A549 (cell line): ENCODE results near the gene MAP3K1.

Experiments
- EP300 ChIP-seq, 2 experiments: fragments of >200 bp; sonication (Bioruptor Twin); formaldehyde crosslinking; IDR thresholded peaks; 2 replicates in 1 of 2; 3 replicates in 1 of 2; pipeline ENCODE4 v1.6.1; 2016 to 2017
- HOXB5 ChIP-seq: fragments of 250-450 bp; sonication (Bioruptor Pico); IDR thresholded peaks from 2 replicates; pipeline ENCODE4 v1.5.0; 2020; ENCODE audit warnings: mild to moderate bottlenecking, moderate library complexity
- MAZ ChIP-seq: fragments of 150-350 bp; IDR thresholded peaks from 2 replicates; pipeline ENCODE4 v1.6.1; 2014; ENCODE audit warnings: antibody characterized with exemption, low read depth, low read length, borderline replicate concordance
- NPAS2 ChIP-seq: fragments of 250-450 bp; sonication (Bioruptor Pico); IDR thresholded peaks from 2 replicates; pipeline ENCODE4 v1.8.0; 2022; ENCODE audit warnings: mild to moderate bottlenecking, moderate library complexity, borderline replicate concordance
- PHF8 ChIP-seq: fragments of 200-600 bp; sonication (generic); IDR thresholded peaks from 2 replicates; pipeline ENCODE4 v1.6.1; 2016; ENCODE audit warnings: low read depth, mild to moderate bottlenecking, antibody characterized with exemption, moderate library complexity, borderline replicate concordance
- POLR2A ChIP-seq: IDR thresholded peaks from 2 replicates; pipeline ENCODE4 v1.6.1; 2012; ENCODE audit warnings: mild to moderate bottlenecking, low read length
- ZNF302 ChIP-seq: fragments of 250-450 bp; sonication (Bioruptor Pico); IDR thresholded peaks from 2 replicates; pipeline ENCODE4 v1.9.0; 2021; ENCODE audit warnings: inconsistent platforms, mild to moderate bottlenecking, moderate library complexity
- TF ChIP-seq, protein P1 (sequence below): fragments of >200 bp; sonication (Bioruptor Twin); formaldehyde crosslinking; IDR thresholded peaks from 3 replicates; pipeline ENCODE4 v1.5.1; 2016
- TF ChIP-seq, protein P2 (sequence below): fragments of 250-450 bp; sonication (Bioruptor Pico); IDR thresholded peaks from 2 replicates; pipeline ENCODE4 v1.5.0; 2021; ENCODE audit warnings: mild to moderate bottlenecking, moderate library complexity, borderline replicate concordance

DNA sequence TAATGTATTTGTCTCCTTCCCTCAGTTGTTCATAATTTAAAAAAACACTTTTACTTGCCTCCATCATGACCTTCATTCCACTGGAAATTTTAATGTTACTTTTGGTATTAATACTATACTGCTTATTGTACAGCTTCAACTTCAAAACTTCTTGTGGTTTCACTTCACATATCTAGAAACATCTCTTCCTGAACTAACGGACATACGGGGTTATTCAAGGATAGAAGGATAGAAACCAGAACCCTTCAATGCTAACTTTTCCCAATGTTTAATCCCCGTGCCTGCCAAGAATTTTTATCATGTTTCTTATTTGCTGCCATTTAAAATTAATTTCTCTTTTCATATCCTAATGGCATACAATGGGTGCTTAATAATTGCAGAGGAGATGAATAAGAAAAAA is 57.7 kb downstream of the MAP3K1 start:
- TF ChIP-seq, protein P1, sequence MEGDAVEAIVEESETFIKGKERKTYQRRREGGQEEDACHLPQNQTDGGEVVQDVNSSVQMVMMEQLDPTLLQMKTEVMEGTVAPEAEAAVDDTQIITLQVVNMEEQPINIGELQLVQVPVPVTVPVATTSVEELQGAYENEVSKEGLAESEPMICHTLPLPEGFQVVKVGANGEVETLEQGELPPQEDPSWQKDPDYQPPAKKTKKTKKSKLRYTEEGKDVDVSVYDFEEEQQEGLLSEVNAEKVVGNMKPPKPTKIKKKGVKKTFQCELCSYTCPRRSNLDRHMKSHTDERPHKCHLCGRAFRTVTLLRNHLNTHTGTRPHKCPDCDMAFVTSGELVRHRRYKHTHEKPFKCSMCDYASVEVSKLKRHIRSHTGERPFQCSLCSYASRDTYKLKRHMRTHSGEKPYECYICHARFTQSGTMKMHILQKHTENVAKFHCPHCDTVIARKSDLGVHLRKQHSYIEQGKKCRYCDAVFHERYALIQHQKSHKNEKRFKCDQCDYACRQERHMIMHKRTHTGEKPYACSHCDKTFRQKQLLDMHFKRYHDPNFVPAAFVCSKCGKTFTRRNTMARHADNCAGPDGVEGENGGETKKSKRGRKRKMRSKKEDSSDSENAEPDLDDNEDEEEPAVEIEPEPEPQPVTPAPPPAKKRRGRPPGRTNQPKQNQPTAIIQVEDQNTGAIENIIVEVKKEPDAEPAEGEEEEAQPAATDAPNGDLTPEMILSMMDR, result no peak
- TF ChIP-seq POLR2A (no peak), MAZ (no peak), HOXB5 (CRISPR knock-in tag) (no peak), EP300 (IDR thresholded peaks at IDR 0.05) (no peak), ZNF302 (CRISPR knock-in tag) (no peak), NPAS2 (no peak), PHF8 (no peak)
- TF ChIP-seq, protein P2, sequence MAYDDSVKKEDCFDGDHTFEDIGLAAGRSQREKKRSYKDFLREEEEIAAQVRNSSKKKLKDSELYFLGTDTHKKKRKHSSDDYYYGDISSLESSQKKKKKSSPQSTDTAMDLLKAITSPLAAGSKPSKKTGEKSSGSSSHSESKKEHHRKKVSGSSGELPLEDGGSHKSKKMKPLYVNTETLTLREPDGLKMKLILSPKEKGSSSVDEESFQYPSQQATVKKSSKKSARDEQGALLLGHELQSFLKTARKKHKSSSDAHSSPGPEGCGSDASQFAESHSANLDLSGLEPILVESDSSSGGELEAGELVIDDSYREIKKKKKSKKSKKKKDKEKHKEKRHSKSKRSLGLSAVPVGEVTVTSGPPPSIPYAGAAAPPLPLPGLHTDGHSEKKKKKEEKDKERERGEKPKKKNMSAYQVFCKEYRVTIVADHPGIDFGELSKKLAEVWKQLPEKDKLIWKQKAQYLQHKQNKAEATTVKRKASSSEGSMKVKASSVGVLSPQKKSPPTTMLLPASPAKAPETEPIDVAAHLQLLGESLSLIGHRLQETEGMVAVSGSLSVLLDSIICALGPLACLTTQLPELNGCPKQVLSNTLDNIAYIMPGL, result no peak
